A673 (cell line): ENCODE data around the gene DPM1.

Experiments
- CTCF ChIP-seq: fragments of 300-800, 200-600 bp; sonication (generic); conservative IDR thresholded peaks from 2 replicates; pipeline ENCODE4 v1.5.1; 2017; ENCODE audit warnings: low read depth, mild to moderate bottlenecking, antibody characterized with exemption, low read length, moderate library complexity, mixed read lengths
- EZH2 ChIP-seq: fragments of 200-600 bp; sonication (generic); IDR thresholded peaks from 2 replicates; pipeline ENCODE4 v1.6.1; 2017; ENCODE audit warnings: borderline replicate concordance, low read depth, mild to moderate bottlenecking, mixed read lengths, antibody characterized with exemption, low read length; ENCODE audit not compliant: poor library complexity, severe bottlenecking

GRCh38 chr20:51002633-51003032, 44.3 kb upstream of the DPM1 start:
- TF ChIP-seq CTCF (no peak), EZH2 (no peak)
